ENCODE measurements around the gene DTNBP1. TPM values are rescaled to one million over a fixed set of nuclear protein-coding genes. Genes with fewer than 3 reads are reported as not detected.

The DTNBP1 gene
- 9.4 and 13.0 TPM in 2 replicates for total RNA-seq

- peak; percentile 26 to 72 for DNase-seq (ENCODE audit: low read depth in 2 of 2)
These were observed at the start of gene DTNBP1 for GRCh38 chr6:15662326-15663129. Gene DTNBP1, minus strand, starts transcription at chr6:15663028. Its CDS starts 159 bp downstream, at chr6:15662869.

GRCh38 chr6:15709651-15710269 lies 46.9 kb upstream of the DTNBP1 start:
- no peak for DNase-seq (ENCODE audit: low read depth in 2 of 2)

- DNase-seq (ENCODE audit: low read depth in 2 of 2): no peak
These were observed 45.4 kb upstream of the DTNBP1 start for GRCh38 chr6:15708231-15708630.

GRCh38 chr6:15705981-15706380 lies 43.2 kb upstream of the DTNBP1 start:
- no peak for DNase-seq (ENCODE audit: low read depth in 2 of 2)

GRCh38 chr6:15698471-15698870 lies 35.6 kb upstream of the DTNBP1 start:
- DNase-seq (ENCODE audit: low read depth in 2 of 2): no peak

- no peak for DNase-seq (ENCODE audit: low read depth in 2 of 2)
These were observed 35.1 kb upstream of the DTNBP1 start for GRCh38 chr6:15697895-15698294.

- DNase-seq (ENCODE audit: low read depth in 2 of 2): peak; percentile 80 to 90
These were observed 28.5 kb upstream of the DTNBP1 start for GRCh38 chr6:15691250-15691869.

- DNase-seq (ENCODE audit: low read depth in 2 of 2): peak; percentile 33 to 39
These were observed 27.7 kb upstream of the DTNBP1 start for GRCh38 chr6:15690510-15690909.

- no peak for DNase-seq (ENCODE audit: low read depth in 2 of 2)
These were observed 27.0 kb upstream of the DTNBP1 start for GRCh38 chr6:15689586-15690482.

- no peak for DNase-seq (ENCODE audit: low read depth in 2 of 2)
These were observed 22.8 kb upstream of the DTNBP1 start for GRCh38 chr6:15685619-15686018.

GRCh38 chr6:15682965-15683822 lies 20.4 kb upstream of the DTNBP1 start:
- no peak for DNase-seq (ENCODE audit: low read depth in 2 of 2)

GRCh38 chr6:15681946-15682345 lies 19.1 kb upstream of the DTNBP1 start:
- DNase-seq (ENCODE audit: low read depth in 2 of 2): no peak

- DNase-seq (ENCODE audit: low read depth in 2 of 2): no peak
These were observed 15.7 kb upstream of the DTNBP1 start for GRCh38 chr6:15678514-15678913.

- no peak for DNase-seq (ENCODE audit: low read depth in 2 of 2)
These were observed 15.0 kb upstream of the DTNBP1 start for GRCh38 chr6:15677822-15678221.

GRCh38 chr6:15675536-15676220 lies 12.8 kb upstream of the DTNBP1 start:
- no peak for DNase-seq (ENCODE audit: low read depth in 2 of 2)

GRCh38 chr6:15674690-15675386 lies 12.0 kb upstream of the DTNBP1 start:
- DNase-seq (ENCODE audit: low read depth in 2 of 2): no peak

- DNase-seq (ENCODE audit: low read depth in 2 of 2): no peak
These were observed 10.8 kb upstream of the DTNBP1 start for GRCh38 chr6:15673666-15674065.

GRCh38 chr6:15672818-15673217 lies 10.0 kb upstream of the DTNBP1 start:
- DNase-seq (ENCODE audit: low read depth in 2 of 2): no peak

GRCh38 chr6:15672291-15672690 lies 9.5 kb upstream of the DTNBP1 start:
- no peak for DNase-seq (ENCODE audit: low read depth in 2 of 2)
